Endothelial cell of umbilical vein (primary cell): ENCODE data around the gene ZNF124. TPM values are rescaled to one million over a fixed set of nuclear protein-coding genes. Genes with fewer than 3 reads are reported as not detected.

Experiments used
- BruUV-seq: library from RNA; stranded (reverse); fragments of 400-500 nt; replicated peaks from 2 replicates; lab custom pipeline; 2021; lab: Mats Ljungman, UMichigan
- CTCF ChIA-PET: fragments of 300-600, 350-600 bp; sonication (Branson Sonifier 250); formaldehyde crosslinking; loops from one replicate; lab custom pipeline; 2021; ENCODE audit warnings: antibody characterized with exemption, inconsistent platforms; lab: Charles Lee
- POLR2A ChIA-PET: fragments of 300-600, 350-600 bp; sonication (Branson Sonifier 250); formaldehyde crosslinking; loops from one replicate; lab custom pipeline; 2021; ENCODE audit warnings: antibody characterized with exemption, inconsistent platforms; lab: Charles Lee
- DNase-seq: peaks from one replicate; pipeline ENCODE4 v3.0.0-alpha.2; 2011; ENCODE audit warnings: low read depth, low spot score
- FAIRE-seq: peaks from 2 replicates; lab custom pipeline; 2011; peaks lifted over from hg19 to GRCh38; lab: Jason Lieb, UNC
- H2AFZ ChIP-seq: 2 replicates; pipeline ENCODE4 v1.6.0; 2012; ENCODE audit warnings: low read depth, low read length, control low read depth, inconsistent platforms
- H3K27ac ChIP-seq: 2 replicates; pipeline ENCODE4 v1.5.1; 2011; ENCODE audit warnings: low read depth, mild to moderate bottlenecking, control low read depth, low read length, moderate library complexity; ENCODE audit not compliant: insufficient read depth
- H3K27me3 ChIP-seq, 2 experiments: 2 replicates each; pipeline versions ENCODE4 v1.6.0 to v1.6.1; 2011; ENCODE audit warnings: low read length in 2 of 2, mixed read lengths in 1 of 2; ENCODE audit not compliant: control insufficient read depth in 2 of 2, insufficient read depth in 2 of 2
- H3K36me3 ChIP-seq, 2 experiments: 2 replicates in 1 of 2; 3 replicates in 1 of 2; pipeline ENCODE4 v1.5.1; 2011; ENCODE audit warnings: low read length in 2 of 2, mild to moderate bottlenecking in 1 of 2, moderate library complexity in 1 of 2; ENCODE audit not compliant: control insufficient read depth in 2 of 2, insufficient read depth in 2 of 2; ENCODE audit errors: extremely low read depth in 1 of 2
- H3K4me1 ChIP-seq: 3 replicates; pipeline ENCODE4 v1.5.1; 2011; ENCODE audit warnings: mild to moderate bottlenecking, low read length; ENCODE audit not compliant: control insufficient read depth, insufficient read depth; ENCODE audit errors: extremely low read depth
- H3K4me2 ChIP-seq: 2 replicates; pipeline ENCODE4 v1.6.1; 2011; ENCODE audit warnings: low read length, control low read depth, mixed read lengths; ENCODE audit not compliant: insufficient read depth
- H3K4me3 ChIP-seq, 3 experiments: fragments of 200-600 bp in 1 of 3; sonication (generic), shearing (Covaris generic) in 1 of 3; replicated peaks in 1 of 3; 2 replicates each; pipeline ENCODE4 v1.5.1; 2011 to 2016; ENCODE audit warnings: control low read depth in 3 of 3, low read length in 3 of 3, mild to moderate bottlenecking in 2 of 3, inconsistent platforms in 1 of 3, low read depth in 1 of 3, moderate library complexity in 1 of 3; ENCODE audit not compliant: insufficient read depth in 1 of 3
- H3K79me2 ChIP-seq: 2 replicates; pipeline ENCODE4 v1.6.0; 2012; ENCODE audit warnings: low read length, inconsistent platforms; ENCODE audit not compliant: control insufficient read depth, insufficient read depth
- H3K9ac ChIP-seq: replicated peaks from 2 replicates; pipeline ENCODE3; 2011; ENCODE audit warnings: low read length, control low read depth; ENCODE audit not compliant: insufficient read depth; ENCODE audit errors: extremely low read depth
- H3K9me1 ChIP-seq: replicated peaks from 3 replicates; pipeline ENCODE4 v1.6.0; 2011; ENCODE audit warnings: mild to moderate bottlenecking, low read length; ENCODE audit not compliant: control insufficient read depth, insufficient read depth; ENCODE audit errors: extremely low read depth
- H3K9me3 ChIP-seq: replicated peaks from 2 replicates; pipeline ENCODE4 v1.5.1; 2012; ENCODE audit warnings: low read length, inconsistent platforms; ENCODE audit not compliant: control insufficient read depth, insufficient read depth
- H4K20me1 ChIP-seq: replicated peaks from 2 replicates; pipeline ENCODE3; 2011; ENCODE audit warnings: mild to moderate bottlenecking, low read length; ENCODE audit not compliant: control insufficient read depth, insufficient read depth; ENCODE audit errors: extremely low read depth
- EZH2 ChIP-seq: IDR thresholded peaks from 2 replicates; pipeline ENCODE4 v1.6.1; 2012; ENCODE audit warnings: borderline replicate concordance, low read depth, mild to moderate bottlenecking, moderate library complexity, low read length, inconsistent platforms; ENCODE audit not compliant: severe bottlenecking
- FOS ChIP-seq: IDR thresholded peaks from 2 replicates; pipeline ENCODE4 v1.6.1; 2011; ENCODE audit warnings: mild to moderate bottlenecking, low read length, moderate library complexity, borderline replicate concordance; ENCODE audit not compliant: insufficient read depth
- GATA2 ChIP-seq: IDR thresholded peaks from 2 replicates; pipeline ENCODE4 v1.7.0; 2011; ENCODE audit warnings: low read depth, mild to moderate bottlenecking, moderate library complexity, mixed read lengths, low read length; ENCODE audit not compliant: insufficient read length, insufficient read depth
- JUN ChIP-seq: IDR thresholded peaks from 2 replicates; pipeline ENCODE4 v1.6.1; 2011; ENCODE audit warnings: borderline replicate concordance, low read depth; ENCODE audit not compliant: insufficient read length, insufficient read depth
- MAX ChIP-seq: IDR thresholded peaks from 2 replicates; pipeline ENCODE4 v1.6.1; 2011; ENCODE audit not compliant: insufficient read depth, insufficient read length
- MYC ChIP-seq: IDR thresholded peaks from one replicate; pipeline ENCODE4 v1.6.1; 2011; ENCODE audit warnings: mild to moderate bottlenecking, low read depth, low read length
- POLR2A ChIP-seq: IDR thresholded peaks from 2 replicates; pipeline ENCODE4 v1.6.1; 2012; ENCODE audit warnings: low read depth, mild to moderate bottlenecking, control low read depth, low read length
- POLR2AphosphoS5 ChIP-seq: IDR thresholded peaks from 2 replicates; pipeline ENCODE4 v1.6.1; 2012; ENCODE audit warnings: low read depth, mild to moderate bottlenecking, control low read depth, low read length, moderate library complexity; ENCODE audit not compliant: insufficient read depth
- dilution Hi-C: fragments of 300-500 bp; cut with MboI; formaldehyde crosslinking; loops from one replicate; pipeline ENCODE4 v1.15.0; 2019; ENCODE audit warnings: low sequenced_read_pairs; ENCODE audit not compliant: extremely low pct_ligation_motif_present
- intact Hi-C: fragments of 100-400 bp; cut with micrococcal nuclease; formaldehyde crosslinking; loops from one replicate; pipeline ENCODE4 v1.10.0; 2022
- polyA plus RNA-seq, 4 experiments: library from polyadenylated mRNA; depleted of rRNA in 3 of 4; stranded (reverse) in 3 of 4; unstranded in 1 of 4; fragments of >200 nt; gene quantifications; 2 replicates each; pipeline versions ENCODE4 v1.2.1 to v1.2.3, GENCODE V29; 2011 to 2012; ENCODE audit warnings: missing spikeins in 1 of 4
- total RNA-seq: library from RNA; stranded (reverse); gene quantifications from 2 replicates; pipeline ENCODE4 v1.2.3, GENCODE V29; 2021
- TF ChIP-seq, protein P1 (sequence below), 2 donors: IDR thresholded peaks; 1 replicate in 1 of 2; 2 replicates in 1 of 2; pipeline ENCODE4 v1.5.1; 2011; ENCODE audit warnings: low read length in 2 of 2, mild to moderate bottlenecking in 2 of 2, moderate library complexity in 2 of 2, control low read depth in 1 of 2, inconsistent platforms in 1 of 2, low read depth in 1 of 2; ENCODE audit not compliant: insufficient read depth in 1 of 2; ENCODE audit errors: extremely low read depth in 1 of 2

The ZNF124 gene
- total and polyA plus RNA-seq, 2 donors (not counting 3 experiments of a cell fraction or from before 2014, with no cell fraction given), result 3.5 to 25.6 TPM

DNA sequence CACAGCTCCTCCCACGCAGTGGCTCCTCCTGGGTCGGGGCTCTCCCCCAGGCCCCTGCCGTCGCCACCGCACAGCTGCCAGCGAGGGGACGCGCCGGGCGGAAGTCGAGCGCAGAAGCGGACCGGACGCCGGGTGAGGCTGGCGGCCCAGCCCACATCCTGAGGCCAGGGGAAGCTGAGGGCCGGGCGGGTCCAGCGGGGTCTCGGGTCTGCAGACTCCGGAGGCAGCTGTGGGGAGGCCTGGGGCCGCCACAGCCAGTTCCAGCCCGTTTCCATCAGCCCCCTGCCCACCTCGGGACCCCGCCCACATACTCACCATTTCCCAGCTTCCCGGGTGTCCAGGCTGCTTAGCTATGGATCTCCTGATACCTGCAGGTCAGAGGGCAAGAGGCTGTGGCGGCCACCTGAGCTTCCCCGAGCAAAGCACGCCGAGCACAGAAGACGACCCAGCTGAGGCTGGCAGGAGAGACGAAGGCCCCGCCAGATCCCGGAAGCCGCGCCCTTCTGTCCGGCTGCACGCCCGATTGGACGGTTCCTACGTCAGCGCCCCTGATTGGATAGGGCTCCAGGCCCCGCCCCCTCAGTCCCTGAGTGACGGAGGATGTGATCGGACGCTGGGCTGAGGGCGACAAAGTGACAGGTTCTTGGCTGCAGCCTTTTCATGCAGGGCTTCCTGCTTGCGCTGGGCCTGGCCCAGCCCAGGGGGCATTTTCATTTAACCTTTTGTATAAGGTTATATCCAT is 38.7 kb upstream of the ZNF124 start:
- TSS peak; percentile 89 for BruUV-seq
- Histone ChIP-seq H3K9me1 (no peaks in the 10 kb centered on the region), H3K27me3 (peaks cover 0 to 18% of the 10 kb centered on the region in 2 experiments), H3K4me3 (peak overlapping the region; percentile 72 to 90 (median 81)), H3K79me2 (peaks cover 48% of the 10 kb centered on the region), H3K9ac (peak overlapping the region; percentile 93), H3K4me2 (peak overlapping the region; percentile 90), H3K36me3 (peaks cover 0 to 4% of the 10 kb centered on the region in 2 experiments), H4K20me1 (no peaks in the 10 kb centered on the region), H3K4me1 (peaks cover 10% of the 10 kb centered on the region), H3K27ac (peak overlapping the region; percentile 92), H2AFZ (peak overlapping the region; percentile 85), H3K9me3 (no peaks in the 10 kb centered on the region)
- intact Hi-C loops, result loop anchor here (1.0 to 10.0 kb wide), 5 partner anchors 108 to 276 kb away; partner anchors contain the start of genes AHCTF1, ZNF496, ZNF669 and ZNF670
- TF ChIP-seq EZH2 (no peak), POLR2AphosphoS5 (peak; percentile 89), POLR2A (peak; percentile 84)
- dilution Hi-C loops, result no loop called here
- ChIA-PET POLR2A (interaction anchor here (0.6 kb wide), 1 partner anchor 1775 kb away, joined by 3 read pairs; no protein-coding TSS in a partner anchor), CTCF (interaction anchor here (1.1 to 1.4 kb wide), 2 partner anchors 10 to 162 kb away, joined by 3 to 6 read pairs; no protein-coding TSS in a partner anchor)
- DNase-seq, result peak; percentile 92
- peak; percentile 97 for FAIRE-seq

- dilution Hi-C loops, result no loop called here
- Histone ChIP-seq H3K36me3 (peaks cover 0 to 4% of the 10 kb centered on the region in 2 experiments), H3K27me3 (peaks cover 0 to 17% of the 10 kb centered on the region in 2 experiments), H3K4me1 (peaks cover 10% of the 10 kb centered on the region), H3K27ac (peak overlapping the region; percentile 92), H3K79me2 (peaks cover 50% of the 10 kb centered on the region), H3K9me1 (no peaks in the 10 kb centered on the region), H4K20me1 (no peaks in the 10 kb centered on the region), H3K4me2 (peak overlapping the region; percentile 90), H3K9me3 (no peaks in the 10 kb centered on the region), H2AFZ (peak overlapping the region; percentile 85), H3K4me3 (peak overlapping the region; percentile 72 to 90 (median 81)), H3K9ac (peak overlapping the region; percentile 93)
- CTCF ChIA-PET, result interaction anchor here (1.1 to 1.4 kb wide), 2 partner anchors 10 to 163 kb away, joined by 3 to 6 read pairs; no protein-coding TSS in a partner anchor
- POLR2A ChIA-PET, result no interaction called here
- FAIRE-seq (peak; percentile 55), DNase-seq (no peak)
- TF ChIP-seq MYC, result no peak
- no peak for TF ChIP-seq MAX
- TF ChIP-seq POLR2A, result no peak
- TF ChIP-seq, protein P1, sequence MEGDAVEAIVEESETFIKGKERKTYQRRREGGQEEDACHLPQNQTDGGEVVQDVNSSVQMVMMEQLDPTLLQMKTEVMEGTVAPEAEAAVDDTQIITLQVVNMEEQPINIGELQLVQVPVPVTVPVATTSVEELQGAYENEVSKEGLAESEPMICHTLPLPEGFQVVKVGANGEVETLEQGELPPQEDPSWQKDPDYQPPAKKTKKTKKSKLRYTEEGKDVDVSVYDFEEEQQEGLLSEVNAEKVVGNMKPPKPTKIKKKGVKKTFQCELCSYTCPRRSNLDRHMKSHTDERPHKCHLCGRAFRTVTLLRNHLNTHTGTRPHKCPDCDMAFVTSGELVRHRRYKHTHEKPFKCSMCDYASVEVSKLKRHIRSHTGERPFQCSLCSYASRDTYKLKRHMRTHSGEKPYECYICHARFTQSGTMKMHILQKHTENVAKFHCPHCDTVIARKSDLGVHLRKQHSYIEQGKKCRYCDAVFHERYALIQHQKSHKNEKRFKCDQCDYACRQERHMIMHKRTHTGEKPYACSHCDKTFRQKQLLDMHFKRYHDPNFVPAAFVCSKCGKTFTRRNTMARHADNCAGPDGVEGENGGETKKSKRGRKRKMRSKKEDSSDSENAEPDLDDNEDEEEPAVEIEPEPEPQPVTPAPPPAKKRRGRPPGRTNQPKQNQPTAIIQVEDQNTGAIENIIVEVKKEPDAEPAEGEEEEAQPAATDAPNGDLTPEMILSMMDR (IDR thresholded peaks at IDR 0.05; ENCODE audit: extremely low read depth in 1 of 2, insufficient read depth in 1 of 2, low read depth in 1 of 2, low read length in 2 of 2), result no peak
- TF ChIP-seq POLR2AphosphoS5, result no peak
- no peak for TF ChIP-seq FOS
- no peak for TF ChIP-seq GATA2
- TF ChIP-seq EZH2, result no peak
- no peak for TF ChIP-seq JUN
- intact Hi-C loops, result loop anchor here (1.0 to 10.0 kb wide), 5 partner anchors 108 to 275 kb away; partner anchors contain the start of genes AHCTF1, ZNF496, ZNF669 and ZNF670
- no TSS peak for BruUV-seq
Observed at GRCh38 chr1:247210062-247210375, 38.2 kb upstream of the ZNF124 start.
